ENCODE data around the gene UXT.
"Not testable (repeated sequence)": the region's sequence is repeated elsewhere in the genome, so short reads cannot be mapped to it uniquely, and the experiment has no call there.

The UXT gene

GRCh38 chrX:47658684-47659420 is at the start of gene UXT:
UXT (minus strand) TSS chrX:47659180; CDS start chrX:47658927, 253 bp downstream.
- 0 out of 2 replicates have a peak, but pooled peaks cover 8% of the 10 kb centered on the region for H3K9me3 ChIP-seq
- TF ChIP-seq Cebpa-rat (IDR thresholded peaks at IDR 0.05): no peak
- peak within 1 kb of the TSS; percentile 70 for H3K4me3 ChIP-seq
- H3K4me2 ChIP-seq: peak within 1 kb of the TSS; percentile 61
- H3K27ac ChIP-seq: peak within 1 kb of the TSS; percentile 89
- peaks cover 37% of the 10 kb centered on the region for H3K36me3 ChIP-seq
- peaks cover 10% of the 10 kb centered on the region; the same call in 1 of the 2 replicates for H4K20me1 ChIP-seq
- peaks cover 62% of the 10 kb centered on the region for H3K27me3 ChIP-seq
- peak within 1 kb of the TSS; percentile 86 for H3K9ac ChIP-seq
- H3K4me1 ChIP-seq: peaks cover 7% of the 10 kb centered on the region

DNA sequence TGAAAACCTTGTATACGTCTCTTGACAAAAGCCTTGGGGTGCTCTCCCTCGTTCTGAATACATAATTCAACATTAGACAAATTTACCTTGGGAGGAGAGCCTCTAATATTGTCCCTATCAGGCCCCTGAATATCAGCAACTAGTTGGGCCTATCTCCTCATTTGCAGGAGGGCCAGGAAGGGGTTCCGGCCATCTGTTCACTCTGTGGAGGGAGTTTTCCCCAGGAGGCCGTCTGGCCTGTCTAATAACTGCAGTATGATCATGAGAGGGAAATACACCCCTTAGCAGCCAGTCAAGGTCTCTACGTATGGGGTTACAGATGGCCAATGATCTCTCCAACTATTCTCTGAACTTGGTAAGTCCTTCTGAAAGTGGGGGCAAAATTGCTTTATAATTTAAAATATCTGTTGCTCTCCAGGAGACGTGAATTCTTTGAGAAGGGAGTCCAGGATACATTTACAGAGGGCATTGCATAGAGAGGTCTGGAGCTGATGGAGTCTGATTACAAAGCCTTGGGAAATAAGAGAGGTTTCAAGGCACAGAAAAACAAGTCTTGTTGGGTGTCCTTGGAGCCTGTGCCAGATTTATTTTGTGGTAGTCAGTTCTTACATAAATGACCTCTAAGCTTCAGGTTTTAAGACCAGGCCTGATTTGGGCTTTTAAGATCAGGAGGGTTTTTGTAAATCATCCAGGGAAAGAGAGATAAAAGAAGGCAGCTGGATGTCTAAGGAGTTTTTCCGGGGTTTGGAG is 48.2 kb upstream of the UXT start:
- Histone ChIP-seq H3K4me1 (no peaks in the 10 kb centered on the region), H3K36me3 (no peaks in the 10 kb centered on the region), H3K9ac (no peak overlapping the region)

GRCh38 chrX:47706575-47706974 is 47.6 kb upstream of the UXT start:
- no peak for TF ChIP-seq Cebpa-rat (IDR thresholded peaks at IDR 0.05)
- Histone ChIP-seq H3K4me2 (no peak overlapping the region), H3K27ac (no peak overlapping the region), H3K36me3 (no peaks in the 10 kb centered on the region), H4K20me1 (no peaks in the 10 kb centered on the region), H3K4me3 (no peak overlapping the region), H3K9ac (no peak overlapping the region), H3K9me3 (no peaks in the 10 kb centered on the region), H3K4me1 (no peaks in the 10 kb centered on the region), H3K27me3 (peaks cover 96% of the 10 kb centered on the region)

More for the DNA sequence above, 48.2 kb upstream of the UXT start:
- peaks cover 95% of the 10 kb centered on the region for H3K27me3 ChIP-seq
- TF ChIP-seq Cebpa-rat (IDR thresholded peaks at IDR 0.05): no peak
- no peak overlapping the region for H3K4me3 ChIP-seq
- no peak overlapping the region for H3K4me2 ChIP-seq
- H4K20me1 ChIP-seq: no peaks in the 10 kb centered on the region
- H3K27ac ChIP-seq: no peak overlapping the region
- H3K9me3 ChIP-seq: no peaks in the 10 kb centered on the region

DNA sequence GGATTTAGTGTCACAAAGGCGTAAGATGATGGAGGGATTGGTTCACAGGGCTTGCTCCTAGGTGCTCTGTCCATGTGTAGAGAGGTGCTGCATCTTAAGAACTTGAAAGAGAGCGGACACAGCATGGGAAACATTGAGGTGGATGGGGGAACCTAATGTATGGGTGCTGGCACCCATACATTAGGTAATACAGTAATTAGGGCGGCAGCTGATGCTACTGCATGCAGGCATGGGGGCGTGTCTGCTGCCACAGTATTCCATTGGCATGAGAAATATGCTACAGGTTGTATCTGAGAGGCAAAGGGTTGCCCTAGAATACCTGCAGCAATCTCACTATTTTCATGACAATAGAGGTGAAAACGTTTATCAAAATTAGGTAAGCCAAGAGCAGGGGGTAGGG is 45.8 kb upstream of the UXT start:
- Histone ChIP-seq H3K36me3 (no peaks in the 10 kb centered on the region), H3K9me3 (no peaks in the 10 kb centered on the region)
- no peak for TF ChIP-seq Cebpa-rat (IDR thresholded peaks at IDR 0.05)

DNA sequence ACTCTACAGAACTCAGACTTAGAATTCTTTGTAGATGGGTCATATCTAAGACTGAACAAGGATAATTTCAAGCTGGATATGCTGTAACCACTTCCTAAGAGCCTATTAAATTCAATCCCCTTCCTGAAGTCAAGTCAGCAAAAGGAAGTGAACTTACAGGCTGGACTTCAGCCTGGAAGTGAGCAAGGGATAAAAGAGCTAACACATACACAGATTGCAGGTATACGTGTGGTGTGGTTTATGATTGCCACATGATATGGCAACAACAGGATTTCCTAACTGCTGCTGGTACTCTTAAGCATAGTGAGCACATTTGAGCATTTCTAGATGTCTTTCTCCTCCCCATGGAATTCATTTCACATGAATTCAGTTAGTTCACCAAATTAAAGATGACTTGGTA is 38.2 kb upstream of the UXT start:
- Histone ChIP-seq H3K27me3 (peaks cover 68% of the 10 kb centered on the region), H3K4me2 (no peak overlapping the region), H3K27ac (no peak overlapping the region), H3K36me3 (no peaks in the 10 kb centered on the region), H4K20me1 (no peaks in the 10 kb centered on the region), H3K9me3 (peaks cover 25% of the 10 kb centered on the region), H3K4me1 (no peaks in the 10 kb centered on the region), H3K9ac (no peak overlapping the region), H3K4me3 (no peak overlapping the region)
- TF ChIP-seq Cebpa-rat (IDR thresholded peaks at IDR 0.05): no peak

More for the DNA sequence above, 45.8 kb upstream of the UXT start:
- Histone ChIP-seq H3K27ac (no peak overlapping the region), H3K27me3 (peaks cover 98% of the 10 kb centered on the region), H3K9ac (no peak overlapping the region), H3K4me1 (no peaks in the 10 kb centered on the region), H3K4me3 (no peak overlapping the region), H4K20me1 (no peaks in the 10 kb centered on the region), H3K4me2 (no peak overlapping the region)

- Histone ChIP-seq H3K4me2 (no peak overlapping the region), H3K36me3 (no peaks in the 10 kb centered on the region), H3K4me1 (no peaks in the 10 kb centered on the region), H3K27ac (no peak overlapping the region), H4K20me1 (no peaks in the 10 kb centered on the region), H3K4me3 (no peak overlapping the region), H3K27me3 (peaks cover 67% of the 10 kb centered on the region), H3K9me3 (no peaks in the 10 kb centered on the region), H3K9ac (no peak overlapping the region)
- TF ChIP-seq Cebpa-rat (IDR thresholded peaks at IDR 0.05): no peak
Observed at GRCh38 chrX:47690175-47690574, 31.2 kb upstream of the UXT start.

DNA sequence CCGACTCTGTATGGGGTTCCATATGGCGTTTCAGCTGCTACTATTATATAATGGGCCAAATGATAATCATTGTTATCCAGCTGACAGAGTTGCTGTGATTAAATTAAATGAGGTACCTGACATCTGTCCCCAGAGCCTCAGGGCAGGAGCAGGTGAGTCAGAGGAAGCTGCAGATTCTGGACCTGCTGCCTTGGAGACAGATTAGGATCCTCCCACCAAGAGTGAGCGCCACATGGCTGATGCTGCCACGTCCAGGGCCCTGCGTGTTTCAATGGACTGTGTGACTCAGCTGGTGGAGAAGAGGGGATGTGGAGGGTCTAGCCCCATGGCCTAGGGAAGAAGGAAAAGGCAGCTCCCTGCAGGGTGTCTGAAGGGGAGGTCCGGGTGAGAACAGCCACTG is 28.3 kb upstream of the UXT start:
- Histone ChIP-seq H4K20me1 (no peaks in the 10 kb centered on the region), H3K9ac (no peak overlapping the region), H3K27ac (no peak overlapping the region), H3K36me3 (no peaks in the 10 kb centered on the region), H3K4me2 (no peak overlapping the region), H3K27me3 (peaks cover 66% of the 10 kb centered on the region), H3K4me1 (no peaks in the 10 kb centered on the region), H3K4me3 (no peak overlapping the region), H3K9me3 (no peaks in the 10 kb centered on the region)
- no peak for TF ChIP-seq Cebpa-rat (IDR thresholded peaks at IDR 0.05)

DNA sequence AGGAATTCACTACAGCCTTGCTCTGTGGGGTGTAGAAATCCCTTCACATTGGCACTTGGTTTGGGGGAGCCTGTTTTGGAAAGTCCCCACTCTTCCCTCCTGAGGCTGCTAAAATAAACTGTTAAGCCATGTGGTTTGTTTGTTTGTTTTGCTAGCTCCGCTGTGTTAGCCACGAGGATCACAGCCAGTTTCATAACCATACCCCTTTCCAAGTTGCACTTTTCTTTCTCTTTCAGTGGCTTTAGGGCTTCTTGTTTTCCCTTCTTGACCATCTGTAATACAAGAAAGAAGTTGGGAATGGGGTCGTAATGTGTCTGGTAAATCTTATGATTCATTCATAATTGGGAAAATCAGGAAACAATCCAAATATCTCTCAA is 24.8 kb upstream of the UXT start:
- H3K27ac ChIP-seq: no peak overlapping the region
- no peaks in the 10 kb centered on the region for H3K36me3 ChIP-seq
- H4K20me1 ChIP-seq: no peaks in the 10 kb centered on the region
- H3K4me3 ChIP-seq: no peak overlapping the region
- no peak for TF ChIP-seq Cebpa-rat (IDR thresholded peaks at IDR 0.05)
- H3K4me2 ChIP-seq: no peak overlapping the region
- no peak overlapping the region for H3K9ac ChIP-seq
- no peaks in the 10 kb centered on the region for H3K4me1 ChIP-seq
- no peaks in the 10 kb centered on the region for H3K9me3 ChIP-seq
- H3K27me3 ChIP-seq: peaks cover 70% of the 10 kb centered on the region

- Histone ChIP-seq H3K4me2 (no peak overlapping the region), H4K20me1 (no peaks in the 10 kb centered on the region), H3K27ac (no peak overlapping the region), H3K9me3 (no peaks in the 10 kb centered on the region), H3K9ac (no peak overlapping the region), H3K4me3 (no peak overlapping the region), H3K4me1 (no peaks in the 10 kb centered on the region), H3K27me3 (peaks cover 73% of the 10 kb centered on the region), H3K36me3 (no peaks in the 10 kb centered on the region)
- no peak for TF ChIP-seq Cebpa-rat (IDR thresholded peaks at IDR 0.05)
Observed at GRCh38 chrX:47683184-47683828, 24.3 kb upstream of the UXT start.

GRCh38 chrX:47675959-47676859 is 17.2 kb upstream of the UXT start:
- not testable (repeated sequence) for H3K4me3 ChIP-seq, H3K4me1 ChIP-seq, H3K27ac ChIP-seq, H3K4me2 ChIP-seq, H4K20me1 ChIP-seq, H3K9ac ChIP-seq, H3K36me3 ChIP-seq, H3K9me3 ChIP-seq
- peaks cover 49% of the 10 kb centered on the region for H3K27me3 ChIP-seq

All from BLaER1 (cell line).